GM20000 (cell line): ENCODE measurements around the gene XRCC6.
A peak's percentile ranks its signal among the peaks of the same experiment; 100 is the strongest.

Experiments
- DNase-seq: peaks from one replicate; pipeline ENCODE4 v3.0.0; 2012; ENCODE audit warnings: low spot score
- TF ChIP-seq, protein P1 (sequence below): IDR thresholded peaks from 2 replicates; pipeline ENCODE4 v1.5.1; 2012; ENCODE audit warnings: mild to moderate bottlenecking, control low read depth; ENCODE audit errors: extremely low read depth, missing control alignments

The XRCC6 gene

DNA sequence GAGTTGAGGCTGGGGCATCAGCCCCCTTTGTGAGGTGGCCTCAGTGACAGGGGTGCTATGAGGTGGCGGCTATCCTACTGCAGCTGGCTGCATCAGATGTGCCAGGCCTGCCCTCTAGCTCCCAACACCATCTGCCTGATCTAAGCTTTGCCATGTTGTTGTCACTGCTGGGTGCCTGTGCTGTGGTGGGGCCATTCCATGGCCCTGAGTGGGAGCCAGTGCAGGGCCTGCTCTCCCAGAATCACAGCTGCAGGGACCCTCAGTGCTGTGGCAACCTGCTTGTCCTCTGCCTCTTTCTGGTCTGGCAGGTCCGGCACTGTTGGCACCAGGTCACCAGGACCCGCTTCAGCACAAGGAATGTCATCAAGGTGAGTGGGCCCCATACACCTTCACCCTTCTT, 69.4 kb downstream of the XRCC6 start:
- DNase-seq = no peak
- TF ChIP-seq, protein P1, sequence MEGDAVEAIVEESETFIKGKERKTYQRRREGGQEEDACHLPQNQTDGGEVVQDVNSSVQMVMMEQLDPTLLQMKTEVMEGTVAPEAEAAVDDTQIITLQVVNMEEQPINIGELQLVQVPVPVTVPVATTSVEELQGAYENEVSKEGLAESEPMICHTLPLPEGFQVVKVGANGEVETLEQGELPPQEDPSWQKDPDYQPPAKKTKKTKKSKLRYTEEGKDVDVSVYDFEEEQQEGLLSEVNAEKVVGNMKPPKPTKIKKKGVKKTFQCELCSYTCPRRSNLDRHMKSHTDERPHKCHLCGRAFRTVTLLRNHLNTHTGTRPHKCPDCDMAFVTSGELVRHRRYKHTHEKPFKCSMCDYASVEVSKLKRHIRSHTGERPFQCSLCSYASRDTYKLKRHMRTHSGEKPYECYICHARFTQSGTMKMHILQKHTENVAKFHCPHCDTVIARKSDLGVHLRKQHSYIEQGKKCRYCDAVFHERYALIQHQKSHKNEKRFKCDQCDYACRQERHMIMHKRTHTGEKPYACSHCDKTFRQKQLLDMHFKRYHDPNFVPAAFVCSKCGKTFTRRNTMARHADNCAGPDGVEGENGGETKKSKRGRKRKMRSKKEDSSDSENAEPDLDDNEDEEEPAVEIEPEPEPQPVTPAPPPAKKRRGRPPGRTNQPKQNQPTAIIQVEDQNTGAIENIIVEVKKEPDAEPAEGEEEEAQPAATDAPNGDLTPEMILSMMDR = no peak

- TF ChIP-seq, protein P1 = no peak
- no peak for DNase-seq
Observed at GRCh38 chr22:41695211-41695610, 74.1 kb downstream of the XRCC6 start.

- TF ChIP-seq, protein P1 = no peak
- no peak for DNase-seq
Observed at GRCh38 chr22:41696703-41697102, 75.6 kb downstream of the XRCC6 start.

DNA sequence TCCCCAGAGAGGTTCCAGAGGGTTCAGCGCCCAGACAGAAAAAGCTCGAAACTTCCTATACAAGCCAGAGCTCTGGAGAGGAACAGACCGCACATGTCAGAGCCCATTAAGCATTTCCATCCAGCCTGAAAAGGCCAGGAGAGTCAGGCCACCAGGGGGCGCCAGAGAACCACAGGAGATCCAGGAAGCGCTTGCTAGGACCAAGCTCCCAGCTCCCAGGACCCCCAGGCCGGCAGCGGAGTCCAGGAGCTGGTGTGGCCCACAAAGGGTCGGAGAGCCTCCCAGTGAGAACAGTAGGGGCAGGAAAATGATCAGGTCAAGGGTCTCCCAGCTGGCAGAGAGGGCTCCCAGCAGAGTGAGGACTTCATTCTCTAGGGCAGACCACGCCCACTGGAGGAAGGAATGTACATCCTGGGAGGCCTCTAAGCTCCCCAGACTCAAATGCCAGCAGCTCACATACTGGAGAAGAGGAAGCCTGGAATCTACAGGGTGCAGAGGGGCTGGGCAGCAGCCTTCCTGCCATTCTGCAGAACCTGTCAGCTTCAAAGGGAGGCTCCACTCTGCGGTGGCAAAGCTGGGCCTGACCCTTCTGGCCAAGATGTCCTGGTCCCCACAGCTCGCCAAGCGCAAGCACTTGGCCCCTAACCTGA, 76.2 kb downstream of the XRCC6 start:
- TF ChIP-seq, protein P1 = peak; percentile 98
- DNase-seq = peak; percentile 89

DNA sequence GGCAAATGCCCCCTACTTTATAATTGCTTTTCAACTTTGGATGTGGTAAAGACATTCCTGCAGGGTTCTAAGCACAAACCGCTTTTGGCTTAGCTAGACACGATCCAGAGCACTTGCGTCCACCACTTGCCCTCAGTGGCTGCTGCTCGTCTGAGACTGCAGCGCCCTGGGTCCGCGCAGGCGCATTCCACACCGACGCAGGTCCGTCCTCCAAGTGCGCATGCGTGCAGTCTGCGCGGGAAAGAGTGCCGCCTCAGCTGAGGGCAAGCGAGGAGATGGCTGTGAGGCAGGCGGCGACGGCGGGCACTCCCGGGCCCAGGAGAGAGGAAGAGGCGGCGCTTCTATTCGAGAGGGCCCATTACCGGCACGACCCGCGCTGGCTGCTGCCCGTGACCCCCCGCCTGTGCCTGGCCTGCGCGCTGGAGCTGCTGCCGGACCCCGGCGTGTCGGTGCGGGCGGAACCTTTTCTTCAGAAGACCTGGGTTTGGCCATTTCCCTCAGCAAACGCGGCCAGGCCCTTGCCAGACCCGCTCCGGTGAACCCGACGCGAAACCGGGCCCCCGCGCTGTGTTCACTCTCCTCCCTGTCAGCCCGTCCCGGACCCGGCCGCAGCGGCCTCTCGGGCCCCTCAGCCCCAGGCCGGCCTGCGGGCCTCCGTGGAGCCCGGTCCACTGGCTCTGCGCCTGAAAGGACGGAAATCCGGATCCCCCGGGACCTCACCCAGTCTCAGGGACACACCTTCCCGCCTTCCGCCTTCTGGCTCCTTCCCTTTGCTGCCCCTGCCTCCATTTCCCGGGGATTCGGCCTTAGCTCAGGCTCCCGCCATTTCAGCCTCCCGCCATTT, 78.4 kb downstream of the XRCC6 start, which contains the start of gene MEI1:
MEI1 (plus strand) TSS at position 240 of the 844 bp plus-strand sequence; CDS start at position 276, 36 bp downstream.
- peak; percentile 96 for DNase-seq

DNA sequence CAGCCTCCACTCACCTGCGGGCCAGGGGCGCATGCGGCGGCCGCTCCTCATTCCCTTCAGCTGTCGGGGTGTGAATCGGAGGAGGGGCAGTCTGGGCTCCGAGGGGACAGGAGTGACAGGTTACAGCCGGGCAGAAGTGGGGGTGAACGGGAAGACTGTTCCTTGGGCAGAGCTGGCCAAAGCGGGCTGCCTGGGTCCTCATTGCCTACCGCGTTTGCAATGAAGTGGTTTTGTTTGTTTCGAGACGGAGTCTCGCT, 78.9 kb downstream of the XRCC6 start:
- TF ChIP-seq, protein P1 = no peak
- no peak for DNase-seq

More for the DNA sequence above, 78.4 kb downstream of the XRCC6 start, which contains the start of gene MEI1:
- TF ChIP-seq, protein P1 = no peak

GRCh38 chr22:41702763-41703162, 81.7 kb downstream of the XRCC6 start:
- DNase-seq = no peak
- TF ChIP-seq, protein P1 = no peak
